HFFc6 (cell line): ENCODE measurements around the gene HOOK1. TPM values are rescaled to one million over a fixed set of nuclear protein-coding genes. Genes with fewer than 3 reads are reported as not detected.

Source experiments
- DNase-seq: peaks from one replicate; pipeline ENCODE4 v3.0.0-alpha.2; 2018
- H3K27ac Mint-ChIP-seq: 2 replicates; pipeline ENCODE4 v1.8.0; 2020; ENCODE audit warnings: mild to moderate bottlenecking, mixed read lengths
- H3K27me3 Mint-ChIP-seq: 2 replicates; pipeline ENCODE4 v1.8.0; 2021; ENCODE audit warnings: mild to moderate bottlenecking, moderate library complexity, mixed read lengths; ENCODE audit not compliant: insufficient read depth
- H3K36me3 Mint-ChIP-seq: 2 replicates; pipeline ENCODE4 v1.8.0; 2021; ENCODE audit warnings: low read depth, mixed read lengths
- H3K4me1 Mint-ChIP-seq: 2 replicates; pipeline ENCODE4 v1.8.0; 2020; ENCODE audit warnings: low read depth, mixed read lengths
- H3K4me3 Mint-ChIP-seq: 2 replicates; pipeline ENCODE4 v1.8.0; 2020; ENCODE audit warnings: mild to moderate bottlenecking, moderate library complexity, mixed read lengths
- H3K9me3 Mint-ChIP-seq: 2 replicates; pipeline ENCODE4 v1.8.0; 2020; ENCODE audit warnings: mild to moderate bottlenecking, mixed read lengths
- long read RNA-seq: library from polyadenylated mRNA; unstranded; transcript quantifications from one replicate; pipeline ENCODE4 v2.0.0, GENCODE V29; 2019
- total RNA-seq, 6 experiments: library from RNA; stranded (reverse); fragmentation: NEBNext Ultra II Directional; extraction: Animal tissue kit (Norgen Biotek cat#: 25700); gene quantifications; 2 replicates in 1 of 6; 3 replicates in 5 of 6; pipeline ENCODE4 v1.2.3, GENCODE V29; 2021
- TF ChIP-seq, protein P1 (sequence below): fragments of 200-600 bp; sonication (generic); IDR thresholded peaks from 2 replicates; pipeline ENCODE4 v1.5.0; 2021; ENCODE audit warnings: antibody characterized with exemption, mild to moderate bottlenecking

HOOK1 gene
- not detected for total RNA-seq
- long read RNA-seq = 0 reads

DNA sequence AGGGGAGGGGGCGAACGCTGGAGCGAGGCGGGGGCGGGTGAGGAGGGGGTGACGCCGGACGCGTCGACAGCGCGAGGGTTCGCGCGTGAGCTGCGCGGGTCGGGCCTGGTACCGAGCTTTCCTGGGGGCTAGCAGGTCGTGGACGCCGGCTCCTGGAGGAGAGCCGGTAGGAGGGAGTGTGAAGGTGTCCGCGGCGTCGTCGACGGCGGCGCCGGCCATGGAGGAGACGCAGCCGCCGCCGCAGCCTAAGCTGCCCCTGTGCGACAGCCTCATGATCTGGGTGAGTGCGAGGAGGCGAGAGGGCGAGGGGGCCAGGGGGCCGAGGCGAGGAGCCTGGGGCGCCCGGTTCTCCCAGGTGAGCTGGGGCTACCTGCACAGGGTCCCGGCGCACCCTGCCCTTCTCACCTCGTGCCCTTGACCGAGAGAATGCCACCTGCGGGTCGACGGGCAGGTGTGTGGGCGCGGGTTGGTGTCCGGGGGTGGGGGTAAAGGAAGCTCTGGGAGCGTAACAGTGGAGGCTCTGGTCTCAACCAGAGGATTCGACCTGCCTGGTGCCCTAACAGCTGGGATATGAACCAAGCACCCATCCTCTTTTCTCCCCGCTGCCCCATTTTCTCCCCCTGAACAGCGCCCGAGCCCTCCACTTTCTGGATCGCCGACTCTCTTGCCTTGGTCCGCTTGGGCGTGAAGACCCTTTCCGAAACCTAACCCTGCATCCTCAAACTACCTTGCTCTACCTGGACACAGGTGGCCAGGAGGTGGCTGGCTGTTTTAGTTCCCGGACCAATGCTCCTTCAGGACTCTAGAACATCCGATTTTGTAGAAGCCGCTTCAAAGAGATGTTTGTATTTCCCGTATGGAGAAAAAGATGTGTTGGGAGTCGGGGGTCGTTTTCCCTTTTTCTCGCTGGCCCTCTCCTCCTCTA, at the start of gene HOOK1:
Gene HOOK1, plus strand, starts transcription at position 49 of the 925 bp plus-strand sequence. Its CDS starts 169 bp downstream, at position 218.
- Mint-ChIP-seq H3K9me3 (no peaks in the 10 kb centered on the region), H3K27ac (no peak within 1 kb of the TSS), H3K4me3 (no peak within 1 kb of the TSS), H3K4me1 (no peaks in the 10 kb centered on the region), H3K27me3 (peaks cover 9% of the 10 kb centered on the region), H3K36me3 (no peaks in the 10 kb centered on the region)
- TF ChIP-seq, protein P1, sequence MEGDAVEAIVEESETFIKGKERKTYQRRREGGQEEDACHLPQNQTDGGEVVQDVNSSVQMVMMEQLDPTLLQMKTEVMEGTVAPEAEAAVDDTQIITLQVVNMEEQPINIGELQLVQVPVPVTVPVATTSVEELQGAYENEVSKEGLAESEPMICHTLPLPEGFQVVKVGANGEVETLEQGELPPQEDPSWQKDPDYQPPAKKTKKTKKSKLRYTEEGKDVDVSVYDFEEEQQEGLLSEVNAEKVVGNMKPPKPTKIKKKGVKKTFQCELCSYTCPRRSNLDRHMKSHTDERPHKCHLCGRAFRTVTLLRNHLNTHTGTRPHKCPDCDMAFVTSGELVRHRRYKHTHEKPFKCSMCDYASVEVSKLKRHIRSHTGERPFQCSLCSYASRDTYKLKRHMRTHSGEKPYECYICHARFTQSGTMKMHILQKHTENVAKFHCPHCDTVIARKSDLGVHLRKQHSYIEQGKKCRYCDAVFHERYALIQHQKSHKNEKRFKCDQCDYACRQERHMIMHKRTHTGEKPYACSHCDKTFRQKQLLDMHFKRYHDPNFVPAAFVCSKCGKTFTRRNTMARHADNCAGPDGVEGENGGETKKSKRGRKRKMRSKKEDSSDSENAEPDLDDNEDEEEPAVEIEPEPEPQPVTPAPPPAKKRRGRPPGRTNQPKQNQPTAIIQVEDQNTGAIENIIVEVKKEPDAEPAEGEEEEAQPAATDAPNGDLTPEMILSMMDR = no peak
- no peak for DNase-seq

DNA sequence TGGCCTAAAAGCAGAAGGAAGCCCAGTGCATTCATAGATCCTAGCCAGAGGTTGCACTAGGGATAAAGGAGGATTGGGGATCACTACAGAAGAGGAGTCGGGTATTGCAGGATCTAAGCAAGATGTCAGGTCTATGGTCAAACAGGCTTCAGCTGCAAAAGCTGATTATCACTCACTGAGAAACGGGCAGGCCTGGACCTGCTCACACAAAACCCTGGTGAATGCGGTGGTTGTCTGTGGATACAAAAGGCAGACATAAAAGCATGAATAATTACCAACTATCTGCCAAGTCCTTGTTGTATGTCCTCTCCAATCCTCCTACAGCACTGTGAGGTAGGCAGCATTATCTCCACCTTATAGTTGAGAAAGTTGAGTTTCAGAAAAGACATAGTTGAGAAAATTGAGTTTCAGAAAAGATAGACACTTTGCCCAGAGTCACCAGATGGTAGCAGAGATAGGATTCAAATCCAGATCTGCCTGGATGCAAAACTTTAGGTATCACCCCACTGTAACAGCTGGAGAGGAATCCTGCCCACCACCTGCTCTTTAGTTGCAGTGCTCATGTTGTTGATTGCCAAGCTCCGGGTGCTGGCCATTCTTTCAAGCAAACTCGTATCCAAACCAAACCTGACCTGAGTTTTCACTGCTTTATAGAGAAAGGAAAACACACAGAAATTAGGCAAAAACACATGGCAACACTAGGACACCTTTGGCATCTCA, 49.6 kb upstream of the HOOK1 start:
- H3K4me3 Mint-ChIP-seq = no peak overlapping the region
- no peaks in the 10 kb centered on the region for H3K36me3 Mint-ChIP-seq
- no peaks in the 10 kb centered on the region for H3K9me3 Mint-ChIP-seq
- no peaks in the 10 kb centered on the region; the same call in 1 of the 2 replicates for H3K27me3 Mint-ChIP-seq
- no peak overlapping the region for H3K27ac Mint-ChIP-seq
- peaks cover 19% of the 10 kb centered on the region for H3K4me1 Mint-ChIP-seq
- TF ChIP-seq, protein P1 = no peak
- no peak for DNase-seq

DNA sequence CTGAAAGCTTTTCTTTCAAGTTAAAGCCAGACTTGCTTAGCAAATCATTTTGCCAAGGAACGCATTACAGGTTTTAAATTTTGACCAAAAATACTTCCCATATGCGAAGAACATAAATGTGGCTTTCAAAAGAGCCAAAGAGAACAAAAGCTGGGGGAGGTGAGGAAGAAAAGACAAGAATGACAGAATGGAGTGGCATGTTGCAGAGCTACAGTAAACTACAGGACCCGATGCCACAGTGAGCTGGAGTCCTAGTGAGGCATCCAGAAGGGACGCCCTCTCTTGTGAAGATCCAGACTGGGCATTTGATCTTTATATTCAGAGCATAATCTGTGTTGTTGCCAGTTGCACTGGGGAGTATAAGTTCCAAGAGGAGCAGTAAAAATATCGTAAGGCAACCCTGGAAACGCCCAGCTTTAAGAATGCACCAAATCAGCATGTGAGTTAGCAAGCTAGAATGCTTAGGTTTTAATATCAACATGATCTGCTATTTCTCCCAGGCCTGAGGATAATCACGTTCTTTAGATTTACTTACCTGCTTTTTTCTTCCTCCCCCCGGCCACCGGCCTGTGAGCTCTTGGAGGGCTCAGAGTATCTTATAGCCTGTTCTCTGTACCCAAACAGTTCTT, 48.4 kb upstream of the HOOK1 start:
- H3K4me1 Mint-ChIP-seq = peaks cover 19% of the 10 kb centered on the region
- H3K36me3 Mint-ChIP-seq = no peaks in the 10 kb centered on the region
- peaks cover 2% of the 10 kb centered on the region for H3K27me3 Mint-ChIP-seq
- H3K4me3 Mint-ChIP-seq = no peak overlapping the region
- H3K27ac Mint-ChIP-seq = no peak overlapping the region
- DNase-seq = no peak
- H3K9me3 Mint-ChIP-seq = no peaks in the 10 kb centered on the region
- TF ChIP-seq, protein P1 = no peak

DNA sequence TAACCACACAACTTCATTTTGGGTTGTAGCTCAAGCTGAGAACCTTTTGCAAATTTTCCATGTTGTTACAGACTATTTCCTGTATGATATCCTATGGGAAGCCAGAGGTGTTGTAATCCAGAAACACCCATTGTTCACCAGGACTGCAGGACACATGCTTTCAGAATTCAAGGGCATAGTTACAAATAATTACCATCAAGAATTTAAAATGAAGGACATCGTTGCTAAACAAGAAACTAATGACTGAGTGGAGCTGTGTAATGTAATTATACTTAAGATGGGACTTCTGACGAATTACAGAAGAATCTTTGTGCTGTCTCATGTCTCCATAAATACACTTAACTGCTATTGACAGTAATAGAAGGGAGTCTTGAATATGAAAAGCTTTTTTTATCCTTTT, 47.6 kb upstream of the HOOK1 start:
- DNase-seq = no peak
- peaks cover 19% of the 10 kb centered on the region for H3K4me1 Mint-ChIP-seq
- H3K9me3 Mint-ChIP-seq = no peaks in the 10 kb centered on the region
- no peak overlapping the region for H3K4me3 Mint-ChIP-seq
- TF ChIP-seq, protein P1 = no peak
- peaks cover 2% of the 10 kb centered on the region for H3K27me3 Mint-ChIP-seq
- no peaks in the 10 kb centered on the region for H3K36me3 Mint-ChIP-seq
- no peak overlapping the region for H3K27ac Mint-ChIP-seq
